ENCODE measurements around the gene LILRA2. TPM values are rescaled to one million over a fixed set of nuclear protein-coding genes. Genes with fewer than 3 reads are reported as not detected.
"Not testable (repeated sequence)": the region's sequence is repeated elsewhere in the genome, so short reads cannot be mapped to it uniquely, and the experiment has no call there.

LILRA2 gene
- total RNA-seq, 1 donor from 2014 or later, result 1.6 TPM

- Histone ChIP-seq H3K4me3 (no peak overlapping the region), H3K27me3 (ENCODE audit: low read depth) (no peaks in the 10 kb centered on the region), H3K27ac (replicated peaks) (no peak overlapping the region), H3K36me3 (no peaks in the 10 kb centered on the region), H3K4me1 (no peaks in the 10 kb centered on the region), H3K9me3 (replicated peaks) (peaks cover 33% of the 10 kb centered on the region)
- intact Hi-C loops (cut with micrococcal nuclease), result no loop called here
- TF ChIP-seq CTCF (IDR thresholded peaks at IDR 0.05; ENCODE audit: borderline replicate concordance), result no peak
- no peak for DNase-seq
Observed at GRCh38 chr19:54616821-54617560, 43.4 kb downstream of the LILRA2 start.

- TF ChIP-seq CTCF (IDR thresholded peaks at IDR 0.05; ENCODE audit: borderline replicate concordance), result no peak
- Histone ChIP-seq H3K27ac (replicated peaks) (no peak overlapping the region), H3K36me3 (no peaks in the 10 kb centered on the region), H3K27me3 (ENCODE audit: low read depth) (no peaks in the 10 kb centered on the region), H3K4me1 (no peaks in the 10 kb centered on the region), H3K9me3 (replicated peaks) (peaks cover 7% of the 10 kb centered on the region), H3K4me3 (no peak overlapping the region)
- intact Hi-C loops (cut with micrococcal nuclease), result no loop called here
- DNase-seq, result no peak
Observed at GRCh38 chr19:54620464-54620863, 46.9 kb downstream of the LILRA2 start.

GRCh38 chr19:54622431-54622830 is 48.8 kb downstream of the LILRA2 start:
- intact Hi-C loops (cut with micrococcal nuclease), result no loop called here
- no peaks in the 10 kb centered on the region for H3K9me3 ChIP-seq (replicated peaks)
- no peak for TF ChIP-seq CTCF (IDR thresholded peaks at IDR 0.05; ENCODE audit: borderline replicate concordance)
- no peak overlapping the region for H3K4me3 ChIP-seq
- H3K27ac ChIP-seq (replicated peaks), result no peak overlapping the region
- DNase-seq, result no peak
- H3K27me3 ChIP-seq (ENCODE audit: low read depth), result peaks cover 9% of the 10 kb centered on the region
- no peaks in the 10 kb centered on the region for H3K36me3 ChIP-seq
- no peaks in the 10 kb centered on the region for H3K4me1 ChIP-seq

- DNase-seq; H3K4me1 ChIP-seq; H3K27ac ChIP-seq (replicated peaks); H3K9me3 ChIP-seq (replicated peaks); H3K36me3 ChIP-seq; H3K4me3 ChIP-seq; intact Hi-C loops (cut with micrococcal nuclease): not testable (repeated sequence)
- peaks cover 26% of the 10 kb centered on the region for H3K27me3 ChIP-seq (ENCODE audit: low read depth)
Observed at GRCh38 chr19:54624234-54624633, 50.6 kb downstream of the LILRA2 start.

- H3K36me3 ChIP-seq; H3K4me3 ChIP-seq; H3K4me1 ChIP-seq; H3K27ac ChIP-seq (replicated peaks); H3K9me3 ChIP-seq (replicated peaks); DNase-seq; intact Hi-C loops (cut with micrococcal nuclease): not testable (repeated sequence)
- H3K27me3 ChIP-seq (ENCODE audit: low read depth), result peaks cover 35% of the 10 kb centered on the region
Observed at GRCh38 chr19:54624934-54625730, 51.5 kb downstream of the LILRA2 start.

GRCh38 chr19:54626757-54627156 is 53.2 kb downstream of the LILRA2 start:
- no peaks in the 10 kb centered on the region for H3K36me3 ChIP-seq
- TF ChIP-seq CTCF (IDR thresholded peaks at IDR 0.05; ENCODE audit: borderline replicate concordance), result no peak

GRCh38 chr19:54627912-54628311 is 54.3 kb downstream of the LILRA2 start:
- H3K4me1 ChIP-seq; H3K4me3 ChIP-seq; H3K9me3 ChIP-seq (replicated peaks); H3K36me3 ChIP-seq; intact Hi-C loops (cut with micrococcal nuclease); H3K27ac ChIP-seq (replicated peaks); DNase-seq: not testable (repeated sequence)
- peaks cover 59% of the 10 kb centered on the region for H3K27me3 ChIP-seq (ENCODE audit: low read depth)

More at GRCh38 chr19:54626757-54627156, 53.2 kb downstream of the LILRA2 start:
- H3K9me3 ChIP-seq (replicated peaks), result no peaks in the 10 kb centered on the region
- no peak overlapping the region for H3K27ac ChIP-seq (replicated peaks)
- DNase-seq, result no peak
- H3K4me1 ChIP-seq, result no peaks in the 10 kb centered on the region
- peaks cover 48% of the 10 kb centered on the region for H3K27me3 ChIP-seq (ENCODE audit: low read depth)
- intact Hi-C loops (cut with micrococcal nuclease), result no loop called here
- no peak overlapping the region for H3K4me3 ChIP-seq

- H3K4me1 ChIP-seq; DNase-seq; H3K4me3 ChIP-seq; H3K9me3 ChIP-seq (replicated peaks); H3K36me3 ChIP-seq; H3K27ac ChIP-seq (replicated peaks); intact Hi-C loops (cut with micrococcal nuclease): not testable (repeated sequence)
- peaks cover 80% of the 10 kb centered on the region for H3K27me3 ChIP-seq (ENCODE audit: low read depth)
Observed at GRCh38 chr19:54630262-54630661, 56.7 kb downstream of the LILRA2 start, which contains the start of gene LILRB1. Gene LILRB1 (plus strand): TSS chr19:54630484. CDS start chr19:54631074, 590 bp downstream.
